ENCODE measurements around the gene ELL. TPM values are rescaled to one million over a fixed set of nuclear protein-coding genes. Genes with fewer than 3 reads are reported as not detected.
A peak's percentile ranks its signal among the peaks of the same experiment; 100 is the strongest.

The ELL gene
- total RNA-seq, 1 experiment from 2014 or later, result 21.0 TPM

- Histone ChIP-seq H3K9me2 (replicated peaks; ENCODE audit: low read length) (no peaks in the 10 kb centered on the region), H3K4me2 (ENCODE audit: low read length) (no peak overlapping the region), H3K9ac (ENCODE audit: low read length) (no peak overlapping the region), H3F3A (ENCODE audit: low read length, unreplicated experiment) (no peaks in the 10 kb centered on the region), H3K9me3 (ENCODE audit: low read length) (no peaks in the 10 kb centered on the region), H3K79me2 (ENCODE audit: low read length) (no peaks in the 10 kb centered on the region), H2AFZ (ENCODE audit: low read length) (no peak overlapping the region), H3K27ac (ENCODE audit: low read length) (no peak overlapping the region), H3K4me1 (ENCODE audit: insufficient read depth, low read length) (no peaks in the 10 kb centered on the region), H3K4me3 (ENCODE audit: low read length) (no peak overlapping the region), H3K27me3 (ENCODE audit: low read length) (no peaks in the 10 kb centered on the region), H4K20me1 (ENCODE audit: low read length) (no peaks in the 10 kb centered on the region), H3K36me3 (ENCODE audit: low read depth, low read length) (peaks cover 10% of the 10 kb centered on the region; the same call in 1 of the 2 replicates)
- no peak for DNase-seq
- ChIA-PET POLR2A (ENCODE audit: unreplicated experiment) (no interaction called here), CTCF (no interaction called here)
- no peak for TF ChIP-seq EZH2phosphoT487 (IDR thresholded peaks at IDR 0.05; ENCODE audit: borderline replicate concordance, low read length)
- TF ChIP-seq CTCF (conservative IDR thresholded peaks at IDR 0.05; ENCODE audit: low read depth, low read length), result no peak
- TF ChIP-seq EZH2 (IDR thresholded peaks at IDR 0.05; ENCODE audit: low read length, unreplicated experiment), result no peak
- no TSS peak for BruUV-seq (replicated peaks)
- intact Hi-C loops (cut with micrococcal nuclease), result no loop called here
- ATAC-seq, result no peak
Measured at GRCh38 chr19:18440936-18441803, 80.7 kb downstream of the ELL start.

GRCh38 chr19:18440415-18440877, 81.4 kb downstream of the ELL start:
- TF ChIP-seq EZH2phosphoT487 (IDR thresholded peaks at IDR 0.05; ENCODE audit: borderline replicate concordance, low read length) (no peak), CTCF (conservative IDR thresholded peaks at IDR 0.05; ENCODE audit: low read depth, low read length) (peak; percentile 63), EZH2 (IDR thresholded peaks at IDR 0.05; ENCODE audit: low read length, unreplicated experiment) (no peak)
- POLR2A ChIA-PET (ENCODE audit: unreplicated experiment), result interaction anchor here (0.6 kb wide), 1 partner anchor 80 kb away, joined by 4 read pairs; no protein-coding TSS in a partner anchor
- no peak overlapping the region for H3K4me2 ChIP-seq (ENCODE audit: low read length)
- H3K4me3 ChIP-seq (ENCODE audit: low read length), result no peak overlapping the region
- peaks cover 3% of the 10 kb centered on the region; the same call in 1 of the 2 replicates for H3K36me3 ChIP-seq (ENCODE audit: low read depth, low read length)
- H4K20me1 ChIP-seq (ENCODE audit: low read length), result no peaks in the 10 kb centered on the region
- H2AFZ ChIP-seq (ENCODE audit: low read length), result no peak overlapping the region
- H3K27ac ChIP-seq (ENCODE audit: low read length), result no peak overlapping the region
- BruUV-seq (replicated peaks), result no TSS peak
- intact Hi-C loops (cut with micrococcal nuclease), result no loop called here
- no peaks in the 10 kb centered on the region for H3F3A ChIP-seq (ENCODE audit: low read length, unreplicated experiment)
- ATAC-seq, result peak; percentile 13; the same call in 1 of the 2 replicates
- peak; percentile 41 for DNase-seq
- no peaks in the 10 kb centered on the region for H3K4me1 ChIP-seq (ENCODE audit: insufficient read depth, low read length)
- H3K79me2 ChIP-seq (ENCODE audit: low read length), result no peaks in the 10 kb centered on the region
- H3K27me3 ChIP-seq (ENCODE audit: low read length), result no peaks in the 10 kb centered on the region
- no peak overlapping the region for H3K9ac ChIP-seq (ENCODE audit: low read length)
- H3K9me2 ChIP-seq (replicated peaks; ENCODE audit: low read length), result no peaks in the 10 kb centered on the region
- CTCF ChIA-PET, result no interaction called here
- H3K9me3 ChIP-seq (ENCODE audit: low read length), result no peaks in the 10 kb centered on the region

- no peaks in the 10 kb centered on the region for H3K4me1 ChIP-seq (ENCODE audit: insufficient read depth, low read length)
- no peak for TF ChIP-seq EZH2 (IDR thresholded peaks at IDR 0.05; ENCODE audit: low read length, unreplicated experiment)
- TF ChIP-seq CTCF (conservative IDR thresholded peaks at IDR 0.05; ENCODE audit: low read depth, low read length), result no peak
- no peak for TF ChIP-seq EZH2phosphoT487 (IDR thresholded peaks at IDR 0.05; ENCODE audit: borderline replicate concordance, low read length)
- H3F3A ChIP-seq (ENCODE audit: low read length, unreplicated experiment), result no peaks in the 10 kb centered on the region
- no peak overlapping the region for H3K9ac ChIP-seq (ENCODE audit: low read length)
- no peaks in the 10 kb centered on the region for H3K27me3 ChIP-seq (ENCODE audit: low read length)
- intact Hi-C loops (cut with micrococcal nuclease), result no loop called here
- no TSS peak for BruUV-seq (replicated peaks)
- H3K79me2 ChIP-seq (ENCODE audit: low read length), result no peaks in the 10 kb centered on the region
- H3K4me3 ChIP-seq (ENCODE audit: low read length), result no peak overlapping the region
- no peaks in the 10 kb centered on the region for H3K9me2 ChIP-seq (replicated peaks; ENCODE audit: low read length)
- no peak overlapping the region for H2AFZ ChIP-seq (ENCODE audit: low read length)
- peaks cover 3% of the 10 kb centered on the region; the same call in 1 of the 2 replicates for H3K36me3 ChIP-seq (ENCODE audit: low read depth, low read length)
- POLR2A ChIA-PET (ENCODE audit: unreplicated experiment), result interaction anchor here (0.6 kb wide), 1 partner anchor 81 kb away, joined by 4 read pairs; no protein-coding TSS in a partner anchor
- CTCF ChIA-PET, result no interaction called here
- H3K27ac ChIP-seq (ENCODE audit: low read length), result no peak overlapping the region
- no peaks in the 10 kb centered on the region for H4K20me1 ChIP-seq (ENCODE audit: low read length)
- no peak overlapping the region for H3K4me2 ChIP-seq (ENCODE audit: low read length)
- H3K9me3 ChIP-seq (ENCODE audit: low read length), result no peaks in the 10 kb centered on the region
- DNase-seq, result no peak
- no peak for ATAC-seq
Measured at GRCh38 chr19:18439910-18440237, 82.0 kb downstream of the ELL start.

Measured in PC-3 (cell line).